ENCODE data around the gene ERBIN.
"Not testable (repeated sequence)": the region's sequence is repeated elsewhere in the genome, so short reads cannot be mapped to it uniquely, and the experiment has no call there.

The ERBIN gene

GRCh38 chr5:65926276-65926783, at the start of gene ERBIN:
ERBIN (plus strand) TSS chr5:65926575; CDS start chr5:65992719, 66,144 bp downstream.
- Histone ChIP-seq H3K4me2 (peak within 1 kb of the TSS; percentile 79 to 95 (median 84)), H4K20me1 (peaks cover 21 to 46% (median 41%) of the 10 kb centered on the region in 11 experiments; a peak in 21 of 22 replicates), H3K9ac (peak within 1 kb of the TSS; percentile 98 to 100 (median 100)), H3K4me1 (peaks cover 17 to 46% (median 29%) of the 10 kb centered on the region in 10 experiments), H3K36me3 (peaks cover 11 to 21% (median 19%) of the 10 kb centered on the region in 11 experiments; a peak in 20 of 22 replicates), H3K9me3 (replicated peaks in 1 of 11) (0 out of 22 replicates have a peak, but pooled peaks cover 0 to 4% (median 0%) of the 10 kb centered on the region in 11 experiments), H3K27me3 (no peaks in the 10 kb centered on the region), H3K4me3 (peak within 1 kb of the TSS; percentile 80 to 99 (median 92)), H3K27ac (peak within 1 kb of the TSS; percentile 99 to 100 (median 100))
- TF ChIP-seq Cebpa-rat (IDR thresholded peaks at IDR 0.05), result no peak

- no peaks in the 10 kb centered on the region for H3K27me3 ChIP-seq
- H3K36me3 ChIP-seq, result no peaks in the 10 kb centered on the region; a peak in 1 of 22 replicates
- no peak for TF ChIP-seq Cebpa-rat (IDR thresholded peaks at IDR 0.05)
- H3K9me3 ChIP-seq (replicated peaks in 1 of 11), result peaks cover 20 to 29% (median 26%) of the 10 kb centered on the region in 11 experiments
- H3K9ac ChIP-seq, result no peak overlapping the region
- H4K20me1 ChIP-seq, result no peaks in the 10 kb centered on the region
- H3K27ac ChIP-seq, result no peak overlapping the region
- no peak overlapping the region for H3K4me3 ChIP-seq
- peak overlapping the region in 2 of 11 experiments; percentile 41 to 47; a peak in 4 of 22 replicates for H3K4me2 ChIP-seq
- peaks cover 0 to 18% (median 0%) of the 10 kb centered on the region in 10 experiments; a peak in 4 of 20 replicates for H3K4me1 ChIP-seq
Measured at GRCh38 chr5:65876970-65877369, 49.4 kb upstream of the ERBIN start.

DNA sequence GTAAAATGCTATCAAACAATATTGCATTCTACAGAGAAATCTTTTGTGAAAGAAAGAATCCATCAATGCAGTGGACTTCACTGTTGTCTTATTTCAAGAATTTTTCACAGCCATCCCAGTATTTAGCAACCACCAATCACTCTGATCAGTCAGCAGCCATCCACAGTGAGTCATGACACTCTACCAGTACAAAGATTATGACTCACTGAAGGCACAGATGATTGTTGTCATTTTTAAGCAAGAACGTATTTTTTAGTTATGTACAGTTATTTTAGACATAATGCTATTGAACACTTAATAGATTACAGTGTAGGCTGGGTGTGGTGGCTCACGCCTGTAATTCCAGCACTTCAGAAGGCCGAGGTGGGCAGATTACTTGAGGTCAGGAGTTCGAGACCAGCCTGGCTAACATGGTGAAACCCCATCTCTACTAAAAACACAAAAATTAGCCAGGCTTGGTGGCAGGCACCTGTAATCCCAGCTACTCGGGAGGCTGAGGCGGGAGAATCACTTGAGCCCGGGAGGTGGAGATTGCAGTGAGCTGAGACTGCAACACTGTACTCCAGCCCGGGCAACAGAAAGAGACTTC, 46.6 kb upstream of the ERBIN start:
- H4K20me1 ChIP-seq, H3K27ac ChIP-seq, H3K36me3 ChIP-seq, H3K4me3 ChIP-seq, H3K27me3 ChIP-seq, H3K9ac ChIP-seq: not testable (repeated sequence)
- peaks cover 15 to 28% (median 24%) of the 10 kb centered on the region in 11 experiments for H3K9me3 ChIP-seq (replicated peaks in 1 of 11)
- 0 out of 22 replicates have a peak overlapping the region, but pooled peaks of 1 of the 11 experiments have one; percentile 4 for H3K4me2 ChIP-seq
- peaks cover 0 to 18% (median 0%) of the 10 kb centered on the region in 10 experiments; a peak in 4 of 20 replicates for H3K4me1 ChIP-seq

DNA sequence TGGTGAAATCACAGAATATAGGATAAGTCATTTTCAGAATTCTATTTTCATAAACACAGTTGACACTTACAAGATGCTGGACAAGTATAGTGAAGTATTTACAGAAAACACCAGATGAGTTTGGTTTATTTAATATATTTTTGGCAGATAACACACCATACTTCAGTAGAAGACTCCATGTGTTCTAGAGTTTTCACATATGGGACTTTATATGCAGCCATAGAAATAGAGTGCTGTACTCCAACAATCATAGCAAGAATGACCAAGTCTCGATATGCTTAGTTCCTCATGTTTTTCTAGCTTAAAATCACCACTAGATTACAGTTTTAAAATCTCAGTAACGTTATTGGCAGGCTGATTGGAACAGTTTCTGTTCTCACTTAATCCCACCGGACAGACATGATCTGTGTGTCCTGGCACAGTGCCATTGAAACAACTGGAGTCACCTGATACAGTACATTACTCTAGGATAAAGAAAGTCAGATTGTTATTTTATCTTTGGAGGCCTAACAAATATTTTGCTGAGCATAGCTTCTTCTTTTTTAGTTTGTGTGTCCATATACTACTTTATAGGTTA, 45.8 kb upstream of the ERBIN start:
- no peak overlapping the region for H3K4me3 ChIP-seq
- no peaks in the 10 kb centered on the region; a peak in 1 of 22 replicates for H3K36me3 ChIP-seq
- H3K27me3 ChIP-seq, result no peaks in the 10 kb centered on the region
- H3K4me1 ChIP-seq, result peaks cover 0 to 18% (median 0%) of the 10 kb centered on the region in 10 experiments; a peak in 4 of 20 replicates
- no peak overlapping the region for H3K4me2 ChIP-seq
- no peak for TF ChIP-seq Cebpa-rat (IDR thresholded peaks at IDR 0.05)
- H3K9me3 ChIP-seq (replicated peaks in 1 of 11), result peaks cover 15 to 28% (median 24%) of the 10 kb centered on the region in 11 experiments
- no peaks in the 10 kb centered on the region for H4K20me1 ChIP-seq
- no peak overlapping the region for H3K27ac ChIP-seq
- H3K9ac ChIP-seq, result no peak overlapping the region

DNA sequence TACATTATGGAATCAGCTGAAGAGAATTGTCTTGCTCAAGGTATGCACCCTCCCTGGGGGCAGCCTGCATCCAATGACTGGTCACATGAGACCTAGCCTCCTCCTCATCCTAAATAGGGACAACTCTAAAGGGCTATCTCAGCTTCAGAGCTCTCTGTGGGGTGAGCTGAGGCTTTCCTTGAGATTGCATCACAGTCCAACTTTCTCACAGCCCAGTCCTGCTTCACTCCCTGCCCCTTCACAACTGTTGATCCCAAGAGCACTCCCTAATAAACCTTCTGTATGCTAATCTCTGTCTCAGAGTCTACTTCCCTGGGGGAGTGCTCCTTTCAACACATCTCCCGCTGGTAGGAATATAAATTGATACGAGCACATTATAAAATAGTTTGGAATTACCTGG, 44.1 kb upstream of the ERBIN start:
- Histone ChIP-seq H3K9me3 (replicated peaks in 1 of 11) (peaks cover 14 to 22% (median 18%) of the 10 kb centered on the region in 11 experiments), H4K20me1 (no peaks in the 10 kb centered on the region), H3K27ac (no peak overlapping the region), H3K4me1 (peaks cover 0 to 9% (median 0%) of the 10 kb centered on the region in 10 experiments; a peak in 2 of 20 replicates), H3K9ac (no peak overlapping the region), H3K27me3 (no peaks in the 10 kb centered on the region), H3K4me2 (no peak overlapping the region), H3K4me3 (no peak overlapping the region), H3K36me3 (no peaks in the 10 kb centered on the region; a peak in 1 of 22 replicates)
- no peak for TF ChIP-seq Cebpa-rat (IDR thresholded peaks at IDR 0.05)

DNA sequence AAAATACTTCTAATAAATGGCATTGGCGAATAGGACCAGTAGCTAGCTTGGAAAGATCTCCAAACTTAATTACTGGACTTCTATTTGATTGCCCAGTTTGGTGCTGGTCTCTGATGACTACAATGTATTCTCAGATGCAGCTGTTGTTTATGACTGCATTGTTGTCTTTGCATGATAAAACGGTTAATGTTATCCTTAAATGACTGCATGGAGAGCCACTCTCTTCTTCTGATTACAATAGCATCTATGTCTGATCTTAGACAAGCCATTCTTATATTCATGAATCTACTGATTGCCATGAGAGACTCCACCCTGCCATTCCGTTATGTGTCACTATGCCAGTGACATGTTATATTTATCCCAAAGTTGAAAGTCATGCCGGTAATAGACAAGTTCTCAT, 42.9 kb upstream of the ERBIN start:
- no peak overlapping the region for H3K4me3 ChIP-seq
- no peaks in the 10 kb centered on the region for H3K36me3 ChIP-seq
- H3K27ac ChIP-seq, result no peak overlapping the region
- H3K9ac ChIP-seq, result no peak overlapping the region
- H4K20me1 ChIP-seq, result no peaks in the 10 kb centered on the region
- peaks cover 0 to 9% (median 0%) of the 10 kb centered on the region in 10 experiments; a peak in 2 of 20 replicates for H3K4me1 ChIP-seq
- peaks cover 2 to 10% (median 7%) of the 10 kb centered on the region in 11 experiments; a peak in 21 of 22 replicates for H3K9me3 ChIP-seq (replicated peaks in 1 of 11)
- H3K27me3 ChIP-seq, result no peaks in the 10 kb centered on the region
- no peak overlapping the region for H3K4me2 ChIP-seq
- no peak for TF ChIP-seq Cebpa-rat (IDR thresholded peaks at IDR 0.05)

DNA sequence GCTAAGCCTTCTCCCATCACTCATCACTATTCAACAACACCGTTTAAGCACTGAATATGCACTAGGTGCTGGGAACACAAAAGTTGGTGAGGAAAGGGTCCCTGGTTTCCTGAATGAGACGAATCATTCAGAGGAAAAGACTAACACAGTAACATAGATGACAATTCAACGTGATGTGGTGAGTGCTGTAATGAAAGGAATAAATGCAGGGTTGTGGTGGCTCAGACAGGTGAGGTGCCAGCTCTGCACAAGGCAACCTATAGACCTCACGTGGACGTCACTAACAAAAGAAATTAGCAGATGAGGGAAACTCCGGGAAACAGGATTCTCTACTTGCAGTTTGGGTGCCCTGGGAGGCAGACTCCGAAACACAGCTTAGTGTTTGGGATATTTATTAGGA, 40.0 kb upstream of the ERBIN start:
- Histone ChIP-seq H4K20me1 (no peaks in the 10 kb centered on the region), H3K9me3 (replicated peaks in 1 of 11) (no peaks in the 10 kb centered on the region; a peak in 1 of 22 replicates), H3K4me2 (no peak overlapping the region), H3K27ac (no peak overlapping the region), H3K4me3 (no peak overlapping the region), H3K27me3 (no peaks in the 10 kb centered on the region), H3K36me3 (no peaks in the 10 kb centered on the region), H3K4me1 (no peaks in the 10 kb centered on the region), H3K9ac (no peak overlapping the region)
- TF ChIP-seq Cebpa-rat (IDR thresholded peaks at IDR 0.05), result no peak

DNA sequence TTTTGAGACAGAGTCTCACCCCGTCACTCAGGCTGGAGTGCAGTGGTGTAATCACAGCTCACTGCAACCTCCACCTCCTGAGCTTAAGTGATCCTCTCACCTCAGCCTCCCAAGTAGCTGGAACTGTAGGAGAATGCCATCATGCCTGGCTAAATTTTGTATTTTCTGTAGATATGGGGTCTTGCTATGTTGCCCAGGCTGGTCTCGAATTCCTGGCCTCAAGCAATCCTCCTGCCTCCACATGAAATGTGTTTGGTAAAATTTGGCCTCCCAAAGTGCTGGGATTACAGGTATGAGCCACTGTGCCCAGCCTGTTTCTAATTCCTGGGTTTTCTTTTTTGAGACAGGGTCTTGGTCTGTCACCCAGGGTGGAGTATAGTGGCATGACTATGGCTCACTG, 34.4 kb upstream of the ERBIN start:
- not testable (repeated sequence) for H3K4me2 ChIP-seq; H3K9ac ChIP-seq; H3K9me3 ChIP-seq (replicated peaks in 1 of 11); H3K4me1 ChIP-seq; H4K20me1 ChIP-seq; H3K36me3 ChIP-seq; H3K4me3 ChIP-seq; H3K27ac ChIP-seq; H3K27me3 ChIP-seq

- H3K9ac ChIP-seq, result no peak overlapping the region
- no peaks in the 10 kb centered on the region for H3K27me3 ChIP-seq
Measured at GRCh38 chr5:65892801-65893200, 33.6 kb upstream of the ERBIN start.

More at GRCh38 chr5:65892801-65893200, 33.6 kb upstream of the ERBIN start:
- Histone ChIP-seq H3K9me3 (replicated peaks in 1 of 11) (no peaks in the 10 kb centered on the region), H3K27ac (no peak overlapping the region), H3K4me2 (no peak overlapping the region), H3K4me3 (no peak overlapping the region), H3K4me1 (no peaks in the 10 kb centered on the region), H3K36me3 (no peaks in the 10 kb centered on the region), H4K20me1 (no peaks in the 10 kb centered on the region)
- TF ChIP-seq Cebpa-rat (IDR thresholded peaks at IDR 0.05), result no peak
